Heart right ventricle (tissue), 16 donors: ENCODE measurements around the gene ADGRL3. TPM values are rescaled to one million over a fixed set of nuclear protein-coding genes. Genes with fewer than 3 reads are reported as not detected.

Experiments used
- ATAC-seq, 8 donors: fragments of 200-7000 bp; cut with Tn5 transposase; one replicate each; pipeline ENCODE4 v1.9.1; 2020; ENCODE audit warnings: mild to moderate bottlenecking in 8 of 8, moderate library complexity in 8 of 8, moderate number of reproducible peaks in 1 of 8
- DNase-seq, 2 donors: peaks; one replicate each; pipeline ENCODE4 v3.0.0-alpha.2; 2020
- H3K27ac ChIP-seq, 10 donors: fragments of 200-600 bp; sonication (generic) in 2 of 10; one replicate each; pipeline versions ENCODE4 v1.5.0 to v1.8.0; 2020 to 2022; ENCODE audit warnings: mild to moderate bottlenecking in 3 of 10
- H3K27me3 ChIP-seq, 7 donors: fragments of 200-600 bp; one replicate each; pipeline ENCODE4 v1.8.0; 2021 to 2022; ENCODE audit warnings: mild to moderate bottlenecking in 2 of 7
- H3K36me3 ChIP-seq, 9 donors: fragments of 200-600 bp; sonication (generic) in 1 of 9; one replicate each; pipeline versions ENCODE4 v1.5.0 to v1.8.0; 2020 to 2022; ENCODE audit warnings: mild to moderate bottlenecking in 2 of 9
- H3K4me1 ChIP-seq, 9 donors: fragments of 200-600 bp; sonication (generic) in 1 of 9; one replicate each; pipeline versions ENCODE4 v1.5.0 to v1.8.0; 2020 to 2022; ENCODE audit warnings: mild to moderate bottlenecking in 4 of 9
- H3K4me3 ChIP-seq, 10 donors: fragments of 200-600 bp; sonication (generic) in 2 of 10; one replicate each; pipeline versions ENCODE4 v1.5.0 to v1.8.0; 2020 to 2022; ENCODE audit warnings: mild to moderate bottlenecking in 7 of 10, moderate library complexity in 2 of 10
- H3K9me3 ChIP-seq, 11 donors: fragments of 200-600 bp in 10 of 11; sonication (generic) in 2 of 11; one replicate each; pipeline versions ENCODE4 v1.5.0 to v1.8.0; 2013 to 2022; ENCODE audit warnings: mild to moderate bottlenecking in 2 of 11, control low read depth in 1 of 11, moderate library complexity in 1 of 11
- CTCF ChIP-seq, 9 donors: fragments of 200-600 bp; sonication (generic) in 2 of 9; IDR thresholded peaks; one replicate each; pipeline versions ENCODE4 v1.5.0 to v1.8.0; 2021 to 2022; ENCODE audit warnings: antibody characterized with exemption in 9 of 9, mild to moderate bottlenecking in 5 of 9, moderate library complexity in 1 of 9
- WGBS, 2 donors: extraction: QIAGEN DNeasy Blood & Tissue Kit; methylation state at CpG; one replicate each; pipeline ENCODE4 v1.1.7; 2013; ENCODE audit warnings: inconsistent platforms in 1 of 2; 5-methylcytosine and 5-hydroxymethylcytosine counted together
- intact Hi-C, 10 donors: fragments of 100-400 bp; cut with DNase I; formaldehyde crosslinking; loops; one replicate each; pipeline versions ENCODE4 v1.11.1 to v1.14.2; 2022
- polyA plus RNA-seq, 2 donors: library from polyadenylated mRNA; stranded (reverse); fragments of 200-250 nt; gene quantifications; one replicate each; pipeline ENCODE4 v1.2.3, GENCODE V29; 2013
- total RNA-seq, 10 donors: library from RNA; stranded (reverse); fragmentation: NEBNext Ultra II Directional in 3 of 10; extraction: Animal tissue kit (Norgen Biotek cat#: 25700) in 3 of 10; gene quantifications; one replicate each; pipeline versions ENCODE4 v1.2.1 to v1.2.4, GENCODE V29; 2021 to 2023
- donor health status: Arrhythmogenic right ventricular cardiomyopathy.
- donor health status: ischemic (EF 13 %, LVEDD 7.1; RV severe dilation, severe dysfunction).
- donor health status: healthy with polysubstance abuse.
- donor health status: DM: no; HTN: yes; CAD: no.
- donor health status: DM: no; HTN: no; CAD: no.
- donor health status: ischemic (EF 25% LVEDD 6.9; RV normal size, moderate dysfunction).
- donor health status: ischemic (EF 25% LVEDD 5.7; RV mildly dilated, moderate dysfunction).
- donor health status: healthy.
- donor health status: DM: yes; HTN: yes; CAD: no.
- donor health status: Ischemic cardiomyopathy.
- donor health status: ischemic (EF 35%, LVEDD 5.7; RV mildly dilated, moderate dysfunction).
- donor health status: nonischemic (EF 11% LVEDD 7.7; RV severe dilation, severe dysfunction).
- donor health status: DM: yes; HTN: yes; CAD: no.
- donor health status: PGD.
- donor health status: ischemic (EF 29% LVEDD 5.4; RV normal size, mild dysfunction).
- donor health status: nonischemic (EF 23%, LVEDD 6.1; RV moderate dilation, normal function).

Gene ADGRL3
- total and polyA plus RNA-seq, 12 donors: 0.36 to 20.9 (median 4.6) TPM

- ATAC-seq (no peak), DNase-seq (no peak)
- no peak overlapping the region for H3K4me3 ChIP-seq
- WGBS, 2 donors: 41 to 56% methylated on average over 2 of the region's 2 CpGs
- intact Hi-C loops: no loop called here
- no peaks in the 10 kb centered on the region for H3K27me3 ChIP-seq
- no peaks in the 10 kb centered on the region for H3K36me3 ChIP-seq
- peaks cover 0 to 6% (median 0%) of the 10 kb centered on the region in 9 donors for H3K4me1 ChIP-seq
- TF ChIP-seq CTCF (IDR thresholded peaks at IDR 0.05): no peak
- H3K9me3 ChIP-seq: no peaks in the 10 kb centered on the region
- H3K27ac ChIP-seq: no peak overlapping the region
Measured at GRCh38 chr4:61604054-61604453, 403.9 kb downstream of the ADGRL3 start.

- Histone ChIP-seq H3K36me3 (no peaks in the 10 kb centered on the region), H3K4me3 (no peak overlapping the region), H3K4me1 (peaks cover 0 to 6% (median 0%) of the 10 kb centered on the region in 9 donors), H3K27ac (no peak overlapping the region), H3K27me3 (no peaks in the 10 kb centered on the region), H3K9me3 (no peaks in the 10 kb centered on the region)
- peak in 1 of 8 donors; percentile 38 for ATAC-seq
- TF ChIP-seq CTCF (IDR thresholded peaks at IDR 0.05): no peak
- intact Hi-C loops: no loop called here
- DNase-seq: no peak
Measured at GRCh38 chr4:61605984-61606383, 405.9 kb downstream of the ADGRL3 start.

GRCh38 chr4:61614231-61614630 is 414.1 kb downstream of the ADGRL3 start:
- Histone ChIP-seq H3K27ac (no peak overlapping the region), H3K27me3 (no peaks in the 10 kb centered on the region), H3K4me1 (no peaks in the 10 kb centered on the region), H3K36me3 (no peaks in the 10 kb centered on the region), H3K9me3 (peaks cover 0 to 5% (median 0%) of the 10 kb centered on the region in 11 donors), H3K4me3 (no peak overlapping the region)
- ATAC-seq (no peak), DNase-seq (no peak)
- intact Hi-C loops: no loop called here
- TF ChIP-seq CTCF (IDR thresholded peaks at IDR 0.05): no peak

GRCh38 chr4:61619528-61619927 is 419.4 kb downstream of the ADGRL3 start:
- intact Hi-C loops: no loop called here
- Histone ChIP-seq H3K4me3 (no peak overlapping the region), H3K36me3 (no peaks in the 10 kb centered on the region), H3K27ac (no peak overlapping the region), H3K9me3 (peaks cover 0 to 5% (median 0%) of the 10 kb centered on the region in 11 donors), H3K27me3 (no peaks in the 10 kb centered on the region), H3K4me1 (no peaks in the 10 kb centered on the region)
- ATAC-seq (no peak), DNase-seq (no peak)
- WGBS, 2 donors: 65 to 71% methylated on average over 4 of the region's 4 CpGs
- no peak for TF ChIP-seq CTCF (IDR thresholded peaks at IDR 0.05)

GRCh38 chr4:61628282-61628681 is 428.2 kb downstream of the ADGRL3 start:
- TF ChIP-seq CTCF (IDR thresholded peaks at IDR 0.05): no peak
- Histone ChIP-seq H3K36me3 (no peaks in the 10 kb centered on the region), H3K9me3 (peaks cover 0 to 3% (median 0%) of the 10 kb centered on the region in 11 donors), H3K4me1 (no peaks in the 10 kb centered on the region), H3K4me3 (no peak overlapping the region), H3K27ac (no peak overlapping the region), H3K27me3 (no peaks in the 10 kb centered on the region)
- ATAC-seq (no peak), DNase-seq (no peak)
- intact Hi-C loops: no loop called here
- 65 to 76% methylated on average over 1 of the region's 1 CpG for WGBS, 2 donors
